Keratinocyte (primary cell): ENCODE results near the gene MAMDC2. TPM values are rescaled to one million over a fixed set of nuclear protein-coding genes. Genes with fewer than 3 reads are reported as not detected.

Experiments used
- DNase-seq: peaks from one replicate; pipeline ENCODE4 v3.0.0-alpha.2; 2011; ENCODE audit warnings: low read depth, missing footprints, low spot score
- FAIRE-seq: peaks from 2 replicates; lab custom pipeline; 2011; peaks lifted over from hg19 to GRCh38; lab: Jason Lieb, UNC
- H2AFZ ChIP-seq: 2 replicates; pipeline ENCODE4 v1.6.0; 2012; ENCODE audit warnings: low read length, control low read depth, inconsistent platforms; ENCODE audit not compliant: control insufficient read depth
- H3K27ac ChIP-seq: 2 replicates; pipeline ENCODE4 v1.5.1; 2011; ENCODE audit warnings: low read length; ENCODE audit not compliant: control insufficient read depth, insufficient read depth
- H3K27me3 ChIP-seq: 3 replicates; pipeline ENCODE4 v1.6.0; 2011; ENCODE audit warnings: low read length; ENCODE audit not compliant: control insufficient read depth, insufficient read depth; ENCODE audit errors: extremely low read depth
- H3K36me3 ChIP-seq, 2 experiments: 2 replicates in 1 of 2; 3 replicates in 1 of 2; pipeline ENCODE4 v1.5.1; 2011; ENCODE audit warnings: low read length in 2 of 2, mild to moderate bottlenecking in 1 of 2; ENCODE audit not compliant: control insufficient read depth in 2 of 2, insufficient read depth in 2 of 2; ENCODE audit errors: extremely low read depth in 1 of 2
- H3K4me1 ChIP-seq: 3 replicates; pipeline ENCODE4 v1.5.1; 2011; ENCODE audit warnings: low read length; ENCODE audit not compliant: control insufficient read depth, insufficient read depth; ENCODE audit errors: extremely low read depth
- H3K4me2 ChIP-seq: 3 replicates; pipeline ENCODE4 v1.6.0; 2011; ENCODE audit warnings: low read depth, low read length; ENCODE audit not compliant: control insufficient read depth, insufficient read depth; ENCODE audit errors: extremely low read depth
- H3K4me3 ChIP-seq, 3 experiments: fragments of 200-600 bp in 1 of 3; sonication (generic) in 1 of 3; 2 replicates in 2 of 3; 3 replicates in 1 of 3; pipeline ENCODE4 v1.5.1; 2011 to 2016; ENCODE audit warnings: low read length in 3 of 3, mild to moderate bottlenecking in 3 of 3, control low read depth in 2 of 3, inconsistent platforms in 1 of 3, low read depth in 1 of 3, mixed read lengths in 1 of 3, mixed run types in 1 of 3, moderate library complexity in 1 of 3; ENCODE audit not compliant: control insufficient read depth in 2 of 3, insufficient read depth in 2 of 3; ENCODE audit errors: extremely low read depth in 1 of 3
- H3K79me2 ChIP-seq: 2 replicates; pipeline ENCODE4 v1.6.0; 2012; ENCODE audit warnings: low read length; ENCODE audit not compliant: control insufficient read depth, insufficient read depth
- H3K9ac ChIP-seq: 3 replicates; pipeline ENCODE4 v1.6.0; 2011; ENCODE audit warnings: low read length; ENCODE audit not compliant: control insufficient read depth, insufficient read depth; ENCODE audit errors: extremely low read depth
- H3K9me1 ChIP-seq: 3 replicates; pipeline ENCODE4 v1.6.0; 2011; ENCODE audit warnings: low read length; ENCODE audit not compliant: control insufficient read depth, insufficient read depth; ENCODE audit errors: extremely low read depth
- H3K9me3 ChIP-seq: 2 replicates; pipeline ENCODE4 v1.5.1; 2012; ENCODE audit warnings: low read depth, low read length; ENCODE audit not compliant: control insufficient read depth
- H4K20me1 ChIP-seq: 3 replicates; pipeline ENCODE4 v1.6.0; 2011; ENCODE audit warnings: low read length; ENCODE audit not compliant: control insufficient read depth, insufficient read depth; ENCODE audit errors: extremely low read depth
- EZH2 ChIP-seq: IDR thresholded peaks from one replicate; pipeline ENCODE4 v1.6.1; 2012; ENCODE audit warnings: inconsistent platforms, mild to moderate bottlenecking, low read length, moderate library complexity
- dilution Hi-C: fragments of 300-500 bp; cut with MboI; formaldehyde crosslinking; loops from one replicate; pipeline ENCODE4 v1.7.0; 2020; ENCODE audit warnings: low sequenced_read_pairs; ENCODE audit not compliant: extremely low pct_ligation_motif_present
- polyA plus RNA-seq, 5 experiments: library from polyadenylated mRNA; depleted of rRNA in 3 of 5; stranded (reverse) in 3 of 5; stranded (forward) in 1 of 5; unstranded in 1 of 5; fragments of >200 nt; gene quantifications; 1 replicate in 1 of 5; 2 replicates in 3 of 5; 3 replicates in 1 of 5; pipeline versions ENCODE4 v1.2.1 to v1.2.3, GENCODE V29; 2011 to 2012; ENCODE audit warnings: missing spikeins in 2 of 5, low read depth in 1 of 5, low replicate concordance in 1 of 5
- TF ChIP-seq, protein P1 (sequence below), 3 experiments: IDR thresholded peaks in 1 of 3; conservative IDR thresholded peaks in 1 of 3; optimal IDR thresholded peaks in 1 of 3; 2 replicates in 2 of 3; 3 replicates in 1 of 3; pipeline versions ENCODE3 to v1.5.1; 2011; ENCODE audit warnings: low read length in 3 of 3, mild to moderate bottlenecking in 3 of 3, moderate library complexity in 2 of 3, control low read depth in 1 of 3, inconsistent platforms in 1 of 3; ENCODE audit not compliant: insufficient read depth in 2 of 3; ENCODE audit errors: extremely low read depth in 1 of 3

MAMDC2 gene
- polyA plus RNA-seq, 1 donor (not counting 4 experiments of a cell fraction or from before 2014, with no cell fraction given), result 4.2 TPM

- DNase-seq, result no peak
- FAIRE-seq, result peak; percentile 84
- peak overlapping the region in 2 of 3 experiments; percentile 32 to 58 for H3K4me3 ChIP-seq
Measured at GRCh38 chr9:70205366-70206020, 161.8 kb downstream of the MAMDC2 start.

GRCh38 chr9:70217029-70217428 lies 173.4 kb downstream of the MAMDC2 start:
- TF ChIP-seq EZH2, result no peak
- TF ChIP-seq, protein P1, sequence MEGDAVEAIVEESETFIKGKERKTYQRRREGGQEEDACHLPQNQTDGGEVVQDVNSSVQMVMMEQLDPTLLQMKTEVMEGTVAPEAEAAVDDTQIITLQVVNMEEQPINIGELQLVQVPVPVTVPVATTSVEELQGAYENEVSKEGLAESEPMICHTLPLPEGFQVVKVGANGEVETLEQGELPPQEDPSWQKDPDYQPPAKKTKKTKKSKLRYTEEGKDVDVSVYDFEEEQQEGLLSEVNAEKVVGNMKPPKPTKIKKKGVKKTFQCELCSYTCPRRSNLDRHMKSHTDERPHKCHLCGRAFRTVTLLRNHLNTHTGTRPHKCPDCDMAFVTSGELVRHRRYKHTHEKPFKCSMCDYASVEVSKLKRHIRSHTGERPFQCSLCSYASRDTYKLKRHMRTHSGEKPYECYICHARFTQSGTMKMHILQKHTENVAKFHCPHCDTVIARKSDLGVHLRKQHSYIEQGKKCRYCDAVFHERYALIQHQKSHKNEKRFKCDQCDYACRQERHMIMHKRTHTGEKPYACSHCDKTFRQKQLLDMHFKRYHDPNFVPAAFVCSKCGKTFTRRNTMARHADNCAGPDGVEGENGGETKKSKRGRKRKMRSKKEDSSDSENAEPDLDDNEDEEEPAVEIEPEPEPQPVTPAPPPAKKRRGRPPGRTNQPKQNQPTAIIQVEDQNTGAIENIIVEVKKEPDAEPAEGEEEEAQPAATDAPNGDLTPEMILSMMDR (optimal IDR thresholded peaks at IDR 0.05 in 1 of 3, IDR thresholded peaks at IDR 0.05 in 1 of 3, conservative IDR thresholded peaks at IDR 0.05 in 1 of 3; ENCODE audit: extremely low read depth in 1 of 3, insufficient read depth in 2 of 3, low read length in 3 of 3), result no peak
- no peaks in the 10 kb centered on the region for H3K4me1 ChIP-seq
- no peaks in the 10 kb centered on the region for H4K20me1 ChIP-seq
- no peaks in the 10 kb centered on the region for H3K36me3 ChIP-seq
- H3K79me2 ChIP-seq, result no peaks in the 10 kb centered on the region
- H3K9me3 ChIP-seq, result no peaks in the 10 kb centered on the region
- no peak overlapping the region for H3K4me3 ChIP-seq
- FAIRE-seq, result no peak
- no peak overlapping the region for H3K9ac ChIP-seq
- no peak overlapping the region for H3K4me2 ChIP-seq
- H3K27ac ChIP-seq, result no peak overlapping the region
- dilution Hi-C loops, result no loop called here
- no peak for DNase-seq
- H3K27me3 ChIP-seq, result no peaks in the 10 kb centered on the region
- no peak overlapping the region for H2AFZ ChIP-seq
- H3K9me1 ChIP-seq, result no peaks in the 10 kb centered on the region

More at GRCh38 chr9:70205366-70206020, 161.8 kb downstream of the MAMDC2 start:
- H3K9me1 ChIP-seq, result no peaks in the 10 kb centered on the region
- H2AFZ ChIP-seq, result peak overlapping the region; percentile 16
- peak overlapping the region; percentile 65 for H3K27ac ChIP-seq
- no peaks in the 10 kb centered on the region for H3K36me3 ChIP-seq
- TF ChIP-seq, protein P1 (optimal IDR thresholded peaks at IDR 0.05 in 1 of 3, IDR thresholded peaks at IDR 0.05 in 1 of 3, conservative IDR thresholded peaks at IDR 0.05 in 1 of 3; ENCODE audit: extremely low read depth in 1 of 3, insufficient read depth in 2 of 3, low read length in 3 of 3), result no peak
- no peak for TF ChIP-seq EZH2
- H3K27me3 ChIP-seq, result no peaks in the 10 kb centered on the region
- peak overlapping the region; percentile 66 for H3K4me2 ChIP-seq
- peaks cover 15% of the 10 kb centered on the region for H3K4me1 ChIP-seq
- dilution Hi-C loops, result no loop called here
- H3K79me2 ChIP-seq, result no peaks in the 10 kb centered on the region
- H3K9me3 ChIP-seq, result no peaks in the 10 kb centered on the region
- no peaks in the 10 kb centered on the region for H4K20me1 ChIP-seq
- H3K9ac ChIP-seq, result peak overlapping the region; percentile 46
